ENCODE measurements around the gene CCDC97. TPM values are rescaled to one million over a fixed set of nuclear protein-coding genes. Genes with fewer than 3 reads are reported as not detected.

The CCDC97 gene
- total RNA-seq, 4 donors from 2014 or later = 10.1 to 22.4 (median 15.4) TPM

- intact Hi-C loops (cut with DNase I; ENCODE audit: low total_unique reads) = no loop called here
- TF ChIP-seq POLR2A (IDR thresholded peaks at IDR 0.05) (no peak), POLR2AphosphoS5 (IDR thresholded peaks at IDR 0.05) (peak; percentile 13 to 76 (median 71)), CTCF (IDR thresholded peaks at IDR 0.05) (peak; percentile 84 to 92 (median 84))
- H3K9me3 ChIP-seq = no peaks in the 10 kb centered on the region
- H3K4me3 ChIP-seq = peak within 1 kb of the TSS; percentile 67 to 75 (median 71)
- WGBS, 2 donors (ENCODE audit: low coverage in 1 of 2) = 1% methylated on average over 63 of the region's 78 CpGs; no CpG with 5 or more reads in 1 of the 2 donors
- H3K27ac ChIP-seq = peak within 1 kb of the TSS; percentile 87 to 90 (median 88)
- peak; percentile 90 for DNase-seq
- no peaks in the 10 kb centered on the region for H3K36me3 ChIP-seq
- peaks cover 5 to 49% (median 34%) of the 10 kb centered on the region in 4 donors for H3K4me1 ChIP-seq
- in situ Hi-C loops (cut with MboI; ENCODE audit: low pct_ligation_motif_present in 1 of 4, low pct_unique_long_range_greater_than_20kb in 1 of 4, low sequenced_read_pairs in 3 of 4) = no loop called here
- H3K27me3 ChIP-seq = peaks cover 44% of the 10 kb centered on the region
These were observed 43.7 kb downstream of the CCDC97 start, which contains the start of gene TGFB1 for GRCh38 chr19:41353466-41354342. Gene TGFB1, minus strand, starts transcription at chr19:41353922. Its CDS starts 878 bp downstream, at chr19:41353044.

GRCh38 chr19:41354343-41354953, 44.5 kb downstream of the CCDC97 start:
- Histone ChIP-seq H3K4me1 (peaks cover 5 to 43% (median 34%) of the 10 kb centered on the region in 4 donors), H3K27me3 (peaks cover 44% of the 10 kb centered on the region), H3K27ac (peak overlapping the region; percentile 87 to 90 (median 88)), H3K4me3 (peak overlapping the region in 2 of 4 donors; percentile 67 to 68), H3K9me3 (no peaks in the 10 kb centered on the region), H3K36me3 (no peaks in the 10 kb centered on the region)
- WGBS, 2 donors (ENCODE audit: low coverage in 1 of 2) = 88% methylated on average over 22 of the region's 23 CpGs; no CpG with 5 or more reads in 1 of the 2 donors
- intact Hi-C loops (cut with DNase I; ENCODE audit: low total_unique reads) (no loop called here), in situ Hi-C loops (cut with MboI; ENCODE audit: low pct_ligation_motif_present in 1 of 4, low pct_unique_long_range_greater_than_20kb in 1 of 4, low sequenced_read_pairs in 3 of 4) (no loop called here)
- DNase-seq = no peak
- TF ChIP-seq EP300 (IDR thresholded peaks at IDR 0.05; ENCODE audit: low read depth) (no peak), POLR2A (IDR thresholded peaks at IDR 0.05) (no peak), POLR2AphosphoS5 (IDR thresholded peaks at IDR 0.05) (no peak), CTCF (IDR thresholded peaks at IDR 0.05) (peak in 1 of 5 experiments; percentile 18)

DNA sequence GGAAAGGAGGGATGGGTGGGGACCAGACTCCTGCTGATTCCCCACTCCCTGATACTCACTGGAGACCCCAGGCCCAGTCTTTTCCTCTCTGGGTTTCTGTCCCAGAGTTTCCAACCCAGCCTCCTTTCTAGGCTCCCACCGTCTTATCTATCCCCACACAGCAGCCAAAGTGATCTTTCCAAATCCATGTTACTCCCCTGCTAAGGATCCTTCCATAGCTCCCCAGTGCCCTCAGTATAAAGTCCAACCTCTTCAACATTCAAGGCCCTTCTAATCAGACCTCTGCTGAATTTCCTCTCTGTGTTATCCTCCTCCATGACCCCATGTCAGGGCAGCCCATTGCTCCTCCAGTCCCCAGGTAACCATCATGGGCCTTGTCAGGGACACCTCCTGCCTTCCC, 45.1 kb downstream of the CCDC97 start:
- Histone ChIP-seq H3K27me3 (peaks cover 38% of the 10 kb centered on the region), H3K4me1 (peaks cover 5 to 38% (median 34%) of the 10 kb centered on the region in 4 donors), H3K9me3 (no peaks in the 10 kb centered on the region), H3K4me3 (no peak overlapping the region), H3K27ac (no peak overlapping the region), H3K36me3 (no peaks in the 10 kb centered on the region)
- TF ChIP-seq POLR2A (IDR thresholded peaks at IDR 0.05) (no peak), EP300 (IDR thresholded peaks at IDR 0.05; ENCODE audit: low read depth) (no peak)
- no peak for DNase-seq
- intact Hi-C loops (cut with DNase I; ENCODE audit: low total_unique reads) = no loop called here
- in situ Hi-C loops (cut with MboI; ENCODE audit: low pct_ligation_motif_present in 1 of 4, low pct_unique_long_range_greater_than_20kb in 1 of 4, low sequenced_read_pairs in 3 of 4) = no loop called here
- 96 to 100% methylated on average over 1 of the region's 1 CpG for WGBS, 2 donors (ENCODE audit: low coverage in 1 of 2)

DNA sequence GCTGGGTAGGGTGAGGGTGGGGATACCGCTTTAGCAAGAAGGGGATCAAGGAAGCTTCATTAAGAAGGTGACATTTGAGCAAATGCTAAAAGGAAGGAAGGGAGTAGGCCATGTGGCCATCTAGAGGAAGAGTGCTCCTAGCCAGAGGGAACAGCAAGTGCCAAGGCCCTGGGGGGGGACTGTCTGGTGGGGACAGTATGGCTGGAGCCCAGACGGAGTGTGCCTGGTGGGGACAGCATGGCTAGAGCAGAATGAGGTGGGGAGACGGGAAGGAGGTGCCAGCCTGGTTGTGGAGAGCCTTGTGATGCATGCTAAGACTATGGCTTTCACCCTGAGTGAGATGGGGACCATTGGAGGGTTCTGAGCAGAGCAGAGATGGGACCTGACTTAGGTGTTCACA, 45.8 kb downstream of the CCDC97 start:
- DNase-seq = no peak
- Histone ChIP-seq H3K4me1 (peaks cover under 1 to 33% (median 28%) of the 10 kb centered on the region in 4 donors), H3K36me3 (no peaks in the 10 kb centered on the region), H3K27ac (no peak overlapping the region), H3K27me3 (peaks cover 31% of the 10 kb centered on the region), H3K4me3 (no peak overlapping the region), H3K9me3 (no peaks in the 10 kb centered on the region)
- intact Hi-C loops (cut with DNase I; ENCODE audit: low total_unique reads) = no loop called here
- in situ Hi-C loops (cut with MboI; ENCODE audit: low pct_ligation_motif_present in 1 of 4, low pct_unique_long_range_greater_than_20kb in 1 of 4, low sequenced_read_pairs in 3 of 4) = no loop called here
- TF ChIP-seq POLR2A (IDR thresholded peaks at IDR 0.05) (no peak), CTCF (IDR thresholded peaks at IDR 0.05) (no peak), EP300 (IDR thresholded peaks at IDR 0.05; ENCODE audit: low read depth) (no peak), POLR2AphosphoS5 (IDR thresholded peaks at IDR 0.05) (no peak)
- 80 to 90% methylated on average over 3 of the region's 3 CpGs for WGBS, 2 donors (ENCODE audit: low coverage in 1 of 2)
